ENCODE results near the gene AKNA.
A peak's percentile ranks its signal among the peaks of the same experiment; 100 is the strongest.

The AKNA gene

DNA sequence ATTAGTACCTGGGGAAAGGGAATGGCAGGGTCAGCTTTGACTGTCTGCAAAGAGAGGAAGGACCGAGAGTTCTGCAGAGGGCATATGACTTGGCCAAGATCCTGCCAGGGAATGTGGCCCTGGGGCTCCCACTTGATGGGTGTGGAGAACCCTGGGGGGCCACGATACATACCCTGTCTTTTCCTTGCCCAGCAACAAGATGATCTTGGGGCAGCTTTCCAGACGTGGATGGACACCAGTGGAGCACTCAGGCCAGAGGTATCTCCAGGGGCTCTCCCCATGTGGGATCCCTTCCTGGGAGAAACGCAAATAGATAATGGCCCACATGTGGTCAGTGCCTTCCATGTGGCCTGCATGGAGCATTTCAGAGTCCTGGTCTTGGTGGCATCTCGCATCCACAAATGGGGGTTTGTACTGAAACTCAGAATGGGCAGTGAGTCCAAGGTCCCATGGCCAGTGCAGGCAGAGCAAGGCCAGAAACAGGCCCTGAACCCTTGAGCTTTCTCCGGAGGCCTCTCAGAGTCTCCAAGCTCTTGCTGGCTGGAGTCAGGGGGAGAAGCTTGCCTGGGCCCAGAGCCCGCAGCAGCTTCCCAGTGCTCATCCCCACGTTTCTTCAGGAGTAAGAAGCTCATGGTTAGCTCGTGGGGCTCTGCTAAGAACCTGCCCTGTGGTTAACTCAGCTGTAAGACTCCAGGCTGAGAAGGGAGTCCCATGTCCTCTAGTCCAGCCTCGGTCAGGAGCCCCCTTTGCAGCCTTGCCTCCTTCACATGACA lies 83.2 kb downstream of the AKNA start:
- DNase-seq (ENCODE audit: low spot score): no peak

DNA sequence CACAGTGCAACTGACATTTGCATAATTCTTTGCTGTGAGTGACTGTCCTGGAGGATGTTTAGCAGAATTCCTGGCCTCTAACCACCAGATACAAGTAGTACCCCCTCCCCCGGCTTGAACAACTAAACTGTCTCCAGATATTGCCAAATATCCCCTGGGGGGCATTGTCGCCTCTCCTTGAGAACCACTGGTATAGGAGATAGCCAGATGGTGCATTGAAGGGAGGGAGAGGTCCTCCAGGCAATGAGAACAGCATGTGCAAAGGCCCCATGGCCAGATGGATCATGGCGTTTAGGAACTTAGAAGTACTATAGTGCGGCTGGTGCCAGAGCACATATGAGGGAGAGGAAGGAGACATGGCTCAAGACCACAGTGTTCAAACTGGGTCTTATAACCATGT lies 83.8 kb downstream of the AKNA start:
- no peak for DNase-seq (ENCODE audit: low spot score)

DNA sequence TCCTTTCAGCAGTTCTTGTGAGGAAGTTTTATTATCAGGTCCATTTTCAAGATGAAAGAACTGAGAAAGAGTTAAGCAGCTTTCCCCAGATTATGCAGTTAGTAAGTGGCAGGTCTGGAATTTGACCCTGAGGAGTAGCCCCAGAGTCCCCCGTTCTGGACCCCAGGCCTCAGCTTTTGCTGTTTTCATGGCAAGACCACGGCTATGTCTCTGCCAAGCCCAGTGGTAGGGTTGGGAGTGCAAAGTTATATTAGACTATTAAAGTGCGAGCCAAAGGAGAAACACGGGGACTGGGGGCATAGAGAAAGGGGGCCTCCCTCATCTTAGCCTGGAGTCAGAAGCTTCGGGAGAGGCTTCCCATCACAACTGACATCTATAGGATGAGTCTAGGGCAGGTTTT lies 84.2 kb downstream of the AKNA start:
- DNase-seq (ENCODE audit: low spot score): no peak

DNA sequence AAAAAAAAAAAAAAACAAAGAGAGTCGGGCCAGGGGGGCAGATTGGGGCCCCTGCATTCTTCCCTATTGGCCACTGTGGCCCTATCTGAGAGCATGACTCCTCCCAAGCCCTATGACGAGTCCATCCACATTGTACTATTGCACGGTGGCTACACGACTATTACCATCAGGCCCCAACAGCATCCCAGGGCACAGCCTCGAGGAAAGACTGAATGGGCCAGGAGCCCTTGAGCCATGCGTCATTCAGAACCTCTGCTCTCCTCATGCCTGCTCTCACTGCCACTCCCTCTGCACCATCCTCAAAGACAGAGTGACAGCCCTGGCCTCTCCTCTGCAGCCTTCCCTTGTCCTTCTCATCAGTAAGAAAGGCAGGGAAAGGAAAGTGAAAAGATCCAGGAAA lies 85.1 kb downstream of the AKNA start:
- no peak for DNase-seq (ENCODE audit: low spot score)

DNA sequence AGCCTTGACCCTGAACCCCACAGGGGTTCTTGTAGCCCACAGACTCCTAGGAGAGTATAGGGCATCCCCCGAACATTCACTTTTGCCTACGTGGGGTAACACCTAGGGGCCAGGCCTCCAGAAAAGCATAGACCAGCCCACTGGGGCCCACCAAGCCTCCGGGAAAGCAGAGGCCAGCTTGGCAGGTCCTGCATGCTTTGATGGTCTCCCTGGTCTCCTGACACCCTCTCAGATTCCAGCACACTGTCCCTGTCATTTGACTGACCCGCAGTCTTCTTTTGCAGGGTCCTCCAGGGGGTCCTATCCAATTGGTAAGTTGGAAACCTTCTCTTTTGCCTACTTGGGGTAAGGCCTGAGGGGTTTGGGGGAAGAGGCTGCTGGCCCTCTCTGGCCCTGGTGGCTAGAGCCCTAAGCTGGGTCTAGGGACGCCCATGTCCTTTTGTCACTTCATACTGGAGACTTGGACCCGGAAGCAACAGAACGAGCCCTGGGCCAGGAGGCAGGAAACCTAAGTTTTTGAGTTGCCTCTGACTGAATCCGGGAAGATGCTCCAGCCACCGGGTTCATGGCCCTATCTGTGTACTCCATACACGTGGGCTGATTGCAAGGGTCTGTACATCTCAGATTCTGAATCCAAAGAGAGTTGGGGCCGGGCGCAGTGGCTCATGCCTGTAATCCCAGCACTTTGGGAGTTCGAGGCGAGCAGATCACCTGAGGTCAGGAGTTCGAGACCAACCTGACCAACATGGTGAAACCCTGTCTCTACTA lies 85.8 kb downstream of the AKNA start:
- DNase-seq (ENCODE audit: low spot score): no peak

DNA sequence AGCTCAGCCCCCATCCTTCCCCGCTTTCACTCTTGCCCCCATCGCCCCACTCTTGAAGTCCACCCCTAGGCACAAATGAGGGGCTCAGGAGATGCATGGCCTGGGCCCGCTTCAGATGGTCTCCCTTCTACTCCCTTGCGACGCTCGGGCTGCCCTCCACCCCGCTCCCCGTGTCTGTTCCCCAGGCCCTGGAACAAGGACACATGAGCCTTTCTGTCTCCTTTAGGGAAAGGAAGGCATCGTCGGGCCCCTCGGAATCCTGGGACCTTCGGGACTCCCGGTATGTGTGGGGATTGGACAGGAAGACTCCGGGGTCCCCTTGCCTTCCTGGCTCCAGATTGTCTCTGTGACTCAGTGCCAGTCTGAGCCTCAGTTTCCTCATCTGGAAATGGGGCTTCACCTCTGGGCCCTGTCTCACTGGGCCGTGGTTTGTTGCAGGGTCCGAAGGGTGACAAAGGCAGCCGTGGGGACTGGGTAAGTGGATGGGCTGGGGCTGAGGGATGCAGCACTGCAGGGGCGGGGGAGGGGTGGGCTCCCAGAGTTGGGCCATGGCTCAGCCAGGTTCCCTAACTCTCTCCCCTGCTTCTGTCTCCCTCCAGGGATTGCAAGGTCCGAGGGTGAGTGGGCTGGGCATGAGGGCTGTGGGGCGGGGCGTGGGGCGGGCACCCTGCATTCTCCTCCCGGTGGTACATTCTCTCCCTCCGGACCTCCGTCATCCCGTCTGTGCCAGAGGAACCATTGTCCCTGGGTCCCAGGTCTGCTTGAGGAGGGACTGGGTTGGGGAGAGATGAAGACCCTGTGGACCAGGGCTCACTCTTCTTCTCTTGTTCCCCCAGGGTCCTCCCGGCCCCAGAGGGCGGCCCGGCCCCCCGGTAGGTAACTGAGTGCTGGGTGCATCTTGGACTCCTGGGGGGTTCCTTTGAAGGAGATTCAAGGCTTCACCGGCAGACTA lies 86.7 kb downstream of the AKNA start:
- no peak for DNase-seq (ENCODE audit: low spot score)

DNA sequence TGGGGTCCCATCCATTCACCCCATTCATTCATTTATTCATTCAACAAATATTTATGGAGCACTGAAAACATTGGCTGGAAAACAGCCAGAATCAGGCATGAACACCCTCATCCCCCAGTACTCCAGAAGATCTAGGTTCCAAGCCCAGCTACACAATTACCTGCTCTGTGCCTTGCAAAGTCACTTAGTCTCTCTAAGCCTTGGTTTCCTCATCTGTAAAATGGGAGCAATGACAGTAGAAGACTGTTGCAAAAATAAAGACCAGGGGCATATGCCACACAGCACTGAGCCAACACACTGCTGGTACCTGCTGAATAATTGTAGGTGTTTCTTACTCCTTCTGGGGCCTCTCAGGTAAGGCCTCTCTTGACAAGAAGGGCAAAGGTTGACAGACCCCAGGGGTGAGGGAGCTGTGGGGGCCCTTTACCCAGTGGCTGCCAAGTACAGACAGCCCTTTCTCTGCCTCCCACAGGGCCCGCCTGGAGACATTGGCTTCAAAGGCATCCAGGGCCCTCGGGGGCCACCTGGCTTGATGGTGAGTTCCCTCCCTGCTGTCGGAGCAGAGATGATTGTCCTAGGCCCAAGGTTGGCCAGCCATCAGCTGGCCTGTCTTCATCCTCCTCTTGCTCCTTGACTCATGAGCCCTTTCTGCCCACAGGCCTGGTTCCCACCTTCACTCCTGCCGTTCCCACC lies 87.5 kb downstream of the AKNA start:
- no peak for DNase-seq (ENCODE audit: low spot score)

DNA sequence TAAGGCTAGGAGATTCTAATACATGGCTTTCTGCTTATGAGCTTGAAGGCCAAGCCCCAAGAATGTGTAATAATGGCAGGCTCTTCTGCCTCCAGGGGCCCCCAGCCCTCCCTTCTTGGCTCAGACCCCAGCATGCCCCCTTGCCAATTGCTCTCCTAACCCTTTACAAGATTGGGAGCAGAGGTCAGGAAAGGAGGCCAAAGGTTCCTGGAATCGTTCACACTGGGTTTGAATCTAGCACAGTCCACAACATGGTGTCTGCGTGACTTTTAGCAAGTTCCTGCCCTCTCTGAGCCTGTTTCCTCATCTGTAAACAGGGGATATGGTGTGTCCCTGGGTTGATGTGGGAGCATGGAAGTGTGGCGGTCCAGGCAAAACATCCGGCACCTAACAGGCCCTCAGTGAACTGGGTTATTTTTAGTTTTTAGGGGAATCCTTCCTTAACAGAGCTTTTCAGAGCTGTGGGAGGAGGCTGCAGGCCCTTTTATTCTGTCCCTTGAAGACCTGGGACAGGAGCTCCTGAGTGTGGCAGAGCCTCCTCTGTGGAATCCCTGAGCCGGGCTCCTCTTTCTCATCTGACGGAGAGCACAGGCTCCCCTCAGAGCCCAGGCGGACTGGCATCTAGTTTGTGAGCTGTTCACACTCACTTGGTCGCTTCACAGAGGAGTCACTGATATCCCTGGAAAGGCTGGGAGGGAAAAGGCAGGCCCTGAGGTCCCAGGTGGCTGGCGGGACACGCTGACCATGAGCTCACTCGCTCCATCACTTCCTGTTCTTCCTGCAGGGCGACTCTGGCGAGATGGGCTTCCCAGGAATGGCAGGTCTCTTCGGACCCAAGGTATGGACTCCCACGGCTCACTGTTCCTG lies 88.3 kb downstream of the AKNA start:
- no peak for DNase-seq (ENCODE audit: low spot score)

DNA sequence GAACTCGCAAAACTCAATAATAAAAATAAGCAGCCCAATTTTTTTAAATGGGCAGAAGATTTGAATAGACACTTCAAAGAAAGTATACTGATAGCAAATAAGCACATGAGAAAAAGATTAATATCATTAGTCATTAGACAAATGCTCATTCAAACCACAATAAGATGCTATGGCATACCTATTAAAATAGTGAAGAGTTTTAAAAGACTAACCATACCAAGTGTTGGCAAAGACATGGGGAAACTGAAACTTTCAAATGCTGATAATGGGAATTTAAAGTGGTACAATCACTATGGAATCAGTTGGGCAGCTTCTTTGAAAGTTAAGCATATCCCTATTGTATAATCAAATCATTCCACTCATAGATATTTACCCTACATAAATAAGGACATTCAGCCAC lies 91.4 kb downstream of the AKNA start:
- no peak for DNase-seq (ENCODE audit: low spot score)

DNA sequence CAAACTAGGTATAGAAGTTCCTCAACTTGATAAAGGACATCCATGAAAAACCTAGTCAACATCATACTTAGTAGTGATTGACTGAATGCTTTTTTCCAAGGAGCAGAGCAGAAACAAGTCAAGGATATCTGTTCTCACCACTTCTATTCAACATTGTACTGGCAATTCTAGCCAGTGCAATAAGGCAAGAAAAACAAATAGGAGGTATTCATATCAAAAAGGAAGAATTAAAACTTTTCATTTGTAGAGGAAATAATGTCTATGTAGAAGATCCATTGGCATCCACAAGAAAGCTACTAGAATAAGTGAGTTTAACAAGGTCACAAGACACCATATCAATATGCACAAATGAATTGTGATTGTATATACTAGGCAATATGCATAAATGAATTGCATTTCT lies 93.1 kb downstream of the AKNA start:
- no peak for DNase-seq (ENCODE audit: low spot score)

DNA sequence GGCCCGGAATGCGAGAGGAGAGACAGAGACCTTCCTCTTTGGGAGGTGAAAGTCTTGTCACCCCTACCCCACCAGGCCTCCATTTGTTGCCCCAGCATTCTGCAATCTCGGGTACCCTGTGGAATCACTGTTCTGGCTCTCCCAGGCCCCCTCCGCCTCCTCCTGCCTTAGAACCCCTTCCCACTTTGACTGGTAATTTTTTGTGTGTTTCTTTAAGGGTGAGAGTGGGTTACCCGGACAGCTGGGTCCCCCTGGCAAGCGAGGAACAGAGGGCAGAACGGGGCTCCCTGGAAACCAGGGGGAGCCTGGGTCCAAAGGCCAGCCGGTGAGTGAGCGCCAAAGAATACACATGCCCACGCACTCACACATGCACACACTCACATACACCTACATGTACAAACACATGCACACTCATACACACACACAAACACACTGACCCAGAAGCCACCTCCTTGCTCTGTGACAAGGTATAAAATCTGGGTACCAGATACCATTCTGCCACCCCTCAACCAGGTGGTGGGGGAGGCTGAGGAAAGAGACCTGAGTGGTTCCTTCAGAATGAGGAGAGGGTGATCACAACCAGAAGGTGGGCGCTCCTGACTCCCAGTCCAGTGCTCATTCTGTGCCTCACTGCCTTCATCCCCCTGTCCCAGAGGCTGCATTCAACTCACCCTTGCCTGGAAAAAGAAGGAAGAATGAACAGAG lies 95.7 kb downstream of the AKNA start:
- no peak for DNase-seq (ENCODE audit: low spot score)

DNA sequence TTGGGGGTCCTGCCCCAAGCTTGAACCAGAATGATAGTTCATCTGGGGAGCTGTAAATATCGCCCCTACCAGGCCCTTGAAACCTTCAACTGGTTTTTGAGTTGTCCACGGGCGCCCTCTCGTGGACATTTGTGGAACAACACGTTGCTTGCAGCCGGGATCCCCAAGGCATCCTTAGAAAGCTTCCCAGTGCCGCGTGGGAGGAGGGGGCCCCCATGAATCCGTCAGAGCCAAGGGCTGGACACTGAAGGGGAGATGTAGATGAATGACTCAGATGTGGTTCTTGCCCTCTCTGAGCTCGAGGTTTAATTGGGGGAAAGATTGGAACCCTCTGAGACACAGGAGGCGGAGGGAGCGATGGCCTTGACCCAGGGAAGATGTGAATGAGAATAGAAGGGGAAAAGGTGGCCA lies 96.7 kb downstream of the AKNA start:
- DNase-seq (ENCODE audit: low spot score): peak; percentile 73

DNA sequence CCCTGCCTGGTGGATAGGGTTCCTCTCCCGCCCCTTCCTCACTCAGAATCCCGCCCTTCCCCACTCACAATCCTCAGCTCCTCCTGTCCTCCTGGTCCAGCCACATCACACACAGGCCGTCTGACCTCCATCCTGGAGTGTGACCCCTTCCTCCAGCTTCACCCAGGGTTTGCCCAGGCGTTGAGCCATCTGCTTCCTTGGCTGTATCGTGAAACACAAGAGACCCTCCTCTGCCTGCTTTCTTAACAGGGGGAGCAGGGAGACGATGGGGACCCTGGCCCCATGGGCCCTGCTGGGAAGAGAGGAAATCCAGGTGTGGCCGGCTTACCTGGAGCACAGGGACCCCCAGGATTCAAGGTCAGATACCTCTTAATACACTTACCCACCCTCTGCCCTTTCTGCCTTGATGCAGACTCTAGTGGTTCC lies 97.2 kb downstream of the AKNA start:
- no peak for DNase-seq (ENCODE audit: low spot score)

DNA sequence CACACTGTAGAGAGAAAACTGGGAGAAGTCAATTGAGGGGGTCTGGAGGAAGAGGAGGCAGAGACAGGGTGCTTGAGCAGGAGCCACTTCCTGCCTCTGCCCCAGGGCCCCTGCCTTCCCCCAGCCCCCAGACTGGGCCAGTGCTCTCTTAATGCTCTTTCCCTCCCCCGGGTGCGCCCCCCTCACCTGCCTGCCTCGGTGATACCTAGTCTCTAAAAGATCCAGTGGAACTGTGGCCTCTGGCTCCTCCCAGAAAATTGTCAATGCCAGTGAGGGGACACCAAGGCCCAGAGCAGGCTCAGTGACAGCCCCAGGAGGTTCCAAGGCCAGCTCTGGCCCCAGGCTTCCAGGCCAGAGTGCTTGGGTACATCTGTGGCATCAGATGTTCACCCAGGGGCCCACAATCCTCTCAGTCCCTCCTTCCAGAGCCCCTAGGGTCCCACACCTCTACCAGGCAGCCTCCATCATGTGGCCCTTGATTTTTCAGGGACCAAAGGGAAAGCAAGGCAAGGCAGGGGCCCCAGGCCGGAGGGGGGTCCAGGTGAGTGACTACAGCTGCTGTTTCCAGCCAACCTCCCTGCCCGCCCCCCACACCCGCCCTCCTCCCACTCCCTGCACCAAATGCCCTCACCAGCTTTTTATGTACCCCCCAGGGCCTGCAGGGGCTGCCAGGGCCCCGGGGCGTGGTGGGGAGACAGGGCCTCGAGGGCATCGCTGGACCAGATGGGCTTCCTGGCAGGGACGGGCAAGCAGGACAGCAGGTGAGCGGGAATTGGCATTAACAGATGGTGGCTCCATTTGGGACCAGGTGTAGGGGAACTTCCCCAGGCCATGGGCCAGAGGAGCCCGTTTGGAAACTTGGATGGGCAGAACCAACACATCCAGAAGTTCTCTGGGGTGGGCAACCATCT lies 98.0 kb downstream of the AKNA start:
- no peak for DNase-seq (ENCODE audit: low spot score)

DNA sequence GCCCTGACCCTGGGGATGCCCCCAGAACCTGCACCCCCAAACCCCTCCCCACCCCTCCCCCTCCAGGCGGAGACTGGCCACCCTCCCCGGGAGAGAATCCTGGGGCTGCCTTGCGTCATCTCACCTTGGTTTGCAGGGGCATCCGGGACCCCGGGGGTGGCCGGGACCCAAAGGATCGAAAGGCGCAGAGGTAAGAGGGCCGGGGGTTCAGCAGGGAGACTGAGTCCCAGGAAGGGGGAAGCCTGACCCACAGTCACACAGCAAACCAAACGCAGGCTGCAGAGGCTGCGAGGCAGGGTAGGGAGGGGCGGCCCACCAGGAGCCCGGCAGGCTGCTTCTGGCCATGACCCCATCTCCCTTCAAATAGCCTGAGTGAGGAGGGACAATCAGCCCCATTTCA lies 98.7 kb downstream of the AKNA start:
- no peak for DNase-seq (ENCODE audit: low spot score)

DNA sequence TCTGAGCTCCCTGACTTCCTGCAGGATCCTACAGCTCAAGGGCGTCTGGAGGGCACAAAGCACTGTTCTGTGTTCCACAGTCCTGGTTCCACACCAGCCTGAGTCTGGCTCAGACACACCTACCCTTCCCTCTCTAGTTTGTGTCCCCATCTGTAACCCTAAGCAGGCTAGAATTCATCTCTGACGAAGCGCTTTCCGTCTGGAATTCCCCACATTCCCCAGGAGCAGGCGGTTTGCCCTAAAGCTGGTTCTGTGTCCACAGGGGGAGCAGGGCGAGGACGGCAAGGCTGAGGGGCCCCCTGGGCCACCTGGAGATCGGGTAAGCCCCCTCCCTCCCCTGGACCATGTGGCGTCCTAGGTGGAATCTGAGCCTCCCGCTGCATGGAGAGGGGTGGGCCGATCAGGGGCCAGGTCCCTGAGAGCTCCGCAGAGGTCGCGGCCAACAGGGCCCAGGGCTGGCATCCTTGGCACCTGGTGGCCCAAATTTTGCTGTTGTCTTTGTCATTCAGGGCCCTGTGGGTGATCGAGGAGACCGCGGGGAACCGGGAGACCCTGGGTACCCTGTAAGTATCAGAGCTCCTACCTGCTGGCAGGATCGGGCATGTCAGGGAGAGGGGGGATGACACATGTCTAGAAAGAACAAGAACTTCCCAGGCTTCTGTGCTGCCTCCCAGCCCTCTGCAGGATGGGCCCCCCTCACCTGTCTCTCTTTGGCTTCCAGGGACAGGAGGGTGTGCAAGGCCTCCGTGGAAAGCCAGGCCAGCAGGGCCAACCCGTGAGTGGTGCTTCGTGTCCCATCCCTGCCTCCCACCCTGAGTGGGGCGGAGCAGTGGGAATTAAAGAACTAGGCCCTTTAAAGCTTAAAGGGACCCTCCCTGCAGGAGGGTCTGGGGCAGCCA lies 99.3 kb downstream of the AKNA start:
- DNase-seq (ENCODE audit: low spot score): peak; percentile 86

DNA sequence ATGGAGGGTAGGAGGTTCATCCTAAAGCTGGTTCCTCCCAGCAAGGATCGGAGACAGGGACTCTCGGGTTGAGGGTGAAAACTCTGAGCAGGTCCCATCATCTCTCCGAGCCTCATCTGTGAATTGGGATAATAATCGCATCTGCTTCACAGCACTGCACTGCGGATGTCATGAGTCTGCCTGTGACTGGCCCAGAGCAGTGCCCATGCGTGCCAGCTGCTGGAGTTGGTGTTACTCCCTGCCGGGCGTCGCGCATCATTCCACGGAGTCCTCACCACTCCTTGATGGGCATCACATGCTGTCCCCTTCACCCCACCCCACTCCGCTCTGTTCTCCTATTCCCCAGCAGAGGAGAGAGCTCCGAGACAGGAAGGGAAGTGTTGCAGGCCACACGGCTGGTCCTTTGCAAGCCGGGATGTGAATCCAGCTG lies 100.0 kb downstream of the AKNA start:
- no peak for DNase-seq (ENCODE audit: low spot score)

Data from kidney tubule cell (primary cell).